ENCODE results near the gene ANKRD20A1.
"Not testable (repeated sequence)": the region's sequence is repeated elsewhere in the genome, so short reads cannot be mapped to it uniquely, and the experiment has no call there.

ANKRD20A1 gene

DNA sequence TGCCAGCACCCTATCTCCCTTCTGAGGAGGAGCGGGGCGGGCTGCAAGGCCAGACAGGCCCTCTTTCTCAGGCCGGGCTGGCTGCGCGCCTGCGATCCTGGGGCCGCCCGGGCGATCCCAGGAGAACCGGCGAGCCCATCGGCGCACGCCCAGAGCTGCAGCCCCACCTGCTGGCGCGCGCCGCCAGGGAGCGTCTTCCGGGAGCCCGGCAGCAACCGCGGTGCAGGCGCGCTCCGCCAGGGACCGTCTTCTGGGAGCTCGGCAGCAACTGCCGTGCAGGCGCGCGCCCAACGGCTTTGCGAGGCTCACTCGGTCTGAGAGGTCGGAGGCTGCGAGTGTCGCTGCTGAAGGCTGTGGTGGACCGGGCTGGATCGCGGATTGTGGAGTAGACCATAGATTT lies at the start of gene ANKRD20A1:
ANKRD20A1 (plus strand) TSS at position 61 of the 400 bp plus-strand sequence. CDS start 496 bp downstream, outside the sequence.
- ATAC-seq (replicated peaks; ENCODE audit: extremely low read depth, poor library complexity, severe bottlenecking); H3K27ac Mint-ChIP-seq (ENCODE audit: low read depth); DNase-seq (ENCODE audit: low spot score in 2 of 2); H3K9me3 Mint-ChIP-seq; H3K4me1 Mint-ChIP-seq; H3K36me3 Mint-ChIP-seq (ENCODE audit: insufficient read depth); H3K4me3 Mint-ChIP-seq; H3K27me3 Mint-ChIP-seq: not testable (repeated sequence)

DNA sequence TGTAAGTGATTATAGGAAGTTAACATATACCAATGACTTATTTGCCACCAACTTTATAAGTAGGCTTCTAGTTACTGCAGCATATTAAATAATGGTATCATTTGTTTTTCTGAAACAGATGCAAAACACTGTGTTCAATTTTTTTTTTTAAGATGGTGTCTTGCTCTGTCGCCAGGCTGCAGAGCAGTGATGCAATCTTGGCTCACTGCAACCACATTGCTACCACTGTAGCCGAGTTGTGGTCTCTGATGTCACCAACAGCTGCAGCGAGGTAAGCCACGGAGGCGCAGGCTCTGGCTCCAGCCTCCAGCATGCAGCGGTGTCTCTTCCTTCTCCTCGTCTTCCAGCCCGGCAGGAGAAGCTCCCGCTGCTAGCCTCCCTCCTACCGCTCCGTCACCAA lies 26.6 kb upstream of the ANKRD20A1 start:
- H3K27me3 Mint-ChIP-seq; H3K4me3 Mint-ChIP-seq; H3K27ac Mint-ChIP-seq (ENCODE audit: low read depth); ATAC-seq (replicated peaks; ENCODE audit: extremely low read depth, poor library complexity, severe bottlenecking); DNase-seq (ENCODE audit: low spot score in 2 of 2); H3K4me1 Mint-ChIP-seq; H3K36me3 Mint-ChIP-seq (ENCODE audit: insufficient read depth); H3K9me3 Mint-ChIP-seq: not testable (repeated sequence)

Measured in central memory CD8-positive, alpha-beta T cell (primary cell).